HG03139 (cell line): ENCODE results near the gene G2E3.
"Not testable (repeated sequence)": the region's sequence is repeated elsewhere in the genome, so short reads cannot be mapped to it uniquely, and the experiment has no call there.

Source experiments
- ATAC-seq: cut with Tn5 transposase; IDR thresholded peaks from one replicate; pipeline ENCODE4 v1.9.1; 2021; ENCODE audit not compliant: unreplicated experiment

Gene G2E3

DNA sequence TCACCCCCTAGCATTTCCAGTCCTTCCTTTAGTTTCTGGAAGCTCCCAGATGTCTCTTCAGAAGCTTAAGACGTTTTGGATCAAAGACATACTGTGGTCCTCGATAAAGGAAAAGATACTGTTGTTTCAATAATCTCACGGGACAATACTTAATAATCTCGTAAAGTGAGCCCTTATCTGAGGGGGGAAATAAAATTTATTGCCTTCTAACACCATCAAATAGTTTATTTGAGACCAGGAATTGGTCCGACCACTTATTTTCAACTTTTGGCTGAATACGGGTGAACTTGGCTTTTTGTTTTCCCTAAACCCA is 640 bp upstream of the G2E3 start:
- ATAC-seq, result no peak

DNA sequence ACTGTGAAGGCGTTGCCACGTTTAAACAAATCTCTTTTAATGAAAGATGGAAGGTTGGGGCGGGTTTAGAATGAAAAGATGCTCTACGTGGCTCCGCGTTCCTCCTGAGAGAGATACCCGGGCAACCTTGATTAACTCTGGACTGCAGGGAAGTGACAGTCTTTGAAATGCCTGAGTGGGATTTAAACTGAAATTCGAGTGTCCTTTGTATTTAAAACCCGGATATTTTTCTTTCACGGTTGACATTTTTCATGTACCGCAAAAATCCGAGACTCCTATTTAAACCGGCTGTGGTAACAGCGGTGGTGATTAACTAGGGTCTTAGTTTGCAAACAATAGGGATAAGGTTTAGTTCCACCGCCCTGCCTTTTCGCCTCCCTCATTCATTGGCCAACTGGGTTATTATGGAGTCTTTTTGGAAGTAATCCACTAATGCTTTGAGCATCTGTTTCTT is 707 bp downstream of the G2E3 start:
- ATAC-seq, result no peak

DNA sequence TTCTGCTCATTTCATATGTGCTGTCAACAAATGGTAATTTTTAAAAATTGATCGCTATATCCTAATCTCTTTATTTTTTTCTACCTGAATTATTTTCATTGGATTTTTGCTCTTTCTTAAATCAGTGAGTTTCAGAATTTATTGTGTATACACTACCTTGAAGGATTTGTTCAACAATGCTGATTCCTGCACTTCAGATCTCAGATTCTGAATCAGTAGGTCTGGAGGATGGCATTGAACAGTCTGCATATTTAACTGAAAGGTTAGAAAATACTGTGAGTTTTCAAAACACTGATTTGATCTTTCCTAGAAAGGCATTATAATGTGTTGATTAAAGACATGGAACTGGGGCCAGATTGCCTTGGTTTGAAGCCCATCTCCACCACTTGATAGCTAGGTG is 1.6 kb downstream of the G2E3 start:
- ATAC-seq, result no peak

DNA sequence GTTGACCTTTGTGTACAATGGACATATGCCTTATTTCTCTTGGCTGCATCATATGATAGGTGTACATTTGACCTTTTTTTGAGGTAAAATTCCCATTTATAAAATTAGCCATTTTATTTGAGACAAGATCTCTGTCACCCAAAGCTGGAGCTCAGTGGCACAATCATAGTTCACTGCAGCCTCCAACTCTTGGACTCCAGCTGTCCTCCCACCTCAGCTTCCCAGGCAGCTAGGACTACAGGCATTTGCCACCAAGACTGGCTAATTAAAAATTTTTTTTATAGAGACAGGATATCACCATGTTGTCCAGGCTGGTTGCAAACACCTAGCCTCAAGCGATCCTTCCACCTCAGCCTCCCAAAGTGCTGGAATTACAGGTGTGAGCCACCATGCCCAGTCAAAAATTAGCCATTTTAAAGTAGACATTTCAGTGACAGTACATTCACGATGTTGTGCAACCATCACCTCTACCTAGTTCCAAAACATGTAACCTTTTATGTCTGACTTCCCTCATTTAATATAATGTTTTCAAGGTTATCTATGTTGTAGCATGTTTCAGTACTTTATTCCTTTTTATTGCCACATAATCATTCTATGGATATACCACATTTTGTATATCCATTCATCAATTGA is 5.4 kb downstream of the G2E3 start:
- no peak for ATAC-seq

DNA sequence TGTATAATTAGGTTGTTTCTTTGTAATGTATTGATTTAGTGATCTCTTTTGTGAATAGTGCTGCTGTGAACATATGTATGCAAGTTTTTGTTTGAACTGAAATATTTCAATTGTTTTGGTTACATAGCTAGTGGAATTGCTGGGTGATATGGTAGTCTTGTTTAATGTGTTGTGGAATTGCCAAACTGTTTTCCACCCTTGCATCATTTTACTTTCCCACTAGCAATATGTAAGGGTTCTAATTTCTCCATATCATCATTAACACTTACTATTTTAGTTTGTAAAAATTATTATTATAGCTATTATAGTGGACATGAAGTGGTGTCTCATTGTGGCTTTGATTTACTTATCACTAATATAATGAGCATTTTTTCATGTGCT is 5.9 kb downstream of the G2E3 start:
- ATAC-seq, result no peak

DNA sequence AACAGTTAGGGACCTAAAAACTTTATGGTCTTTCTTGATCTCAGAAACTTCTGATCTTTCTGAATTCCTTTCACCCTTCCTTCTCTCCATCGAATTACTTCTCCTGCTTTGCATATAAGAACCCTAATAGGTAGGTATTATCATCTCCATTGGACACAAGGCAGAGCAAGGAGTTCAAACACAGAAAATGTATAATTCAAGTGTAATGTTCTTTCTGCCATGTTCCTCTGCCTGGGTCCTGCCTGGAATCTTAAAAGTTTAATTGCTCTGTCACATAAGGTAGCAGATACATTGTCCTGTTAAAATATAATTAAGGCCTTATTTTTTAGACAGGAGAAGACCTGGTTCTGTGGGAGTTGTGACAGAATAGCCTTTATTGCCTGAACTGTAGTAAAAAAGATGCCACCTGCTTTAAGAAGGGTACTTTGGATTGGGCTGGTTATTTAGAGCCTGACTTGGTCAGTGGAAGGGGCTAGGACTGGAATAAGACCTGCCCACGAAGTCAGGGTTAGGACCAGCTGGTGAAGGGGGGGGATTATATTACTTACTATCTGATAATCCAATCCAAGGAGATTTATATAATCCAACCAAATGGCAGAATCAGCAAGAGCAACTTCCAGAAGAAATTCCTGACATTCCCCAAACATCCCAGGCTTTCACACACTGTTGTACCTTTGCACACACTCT is 10.4 kb downstream of the G2E3 start:
- no peak for ATAC-seq

DNA sequence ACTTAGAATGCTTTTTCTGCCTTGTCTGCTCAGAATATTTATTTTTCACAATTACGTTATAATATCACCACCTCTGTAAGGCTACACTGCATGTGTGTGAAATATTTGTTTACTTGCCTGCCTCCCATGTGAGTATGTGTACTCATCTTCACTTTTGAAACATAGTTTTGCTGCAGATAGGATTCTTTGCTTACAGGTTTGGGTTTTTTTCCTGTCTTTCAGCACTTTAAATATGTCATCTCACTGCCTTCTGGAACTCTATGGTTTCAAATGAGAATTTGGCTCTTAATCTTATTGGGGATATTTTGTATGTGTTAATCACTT is 10.9 kb downstream of the G2E3 start:
- no peak for ATAC-seq

DNA sequence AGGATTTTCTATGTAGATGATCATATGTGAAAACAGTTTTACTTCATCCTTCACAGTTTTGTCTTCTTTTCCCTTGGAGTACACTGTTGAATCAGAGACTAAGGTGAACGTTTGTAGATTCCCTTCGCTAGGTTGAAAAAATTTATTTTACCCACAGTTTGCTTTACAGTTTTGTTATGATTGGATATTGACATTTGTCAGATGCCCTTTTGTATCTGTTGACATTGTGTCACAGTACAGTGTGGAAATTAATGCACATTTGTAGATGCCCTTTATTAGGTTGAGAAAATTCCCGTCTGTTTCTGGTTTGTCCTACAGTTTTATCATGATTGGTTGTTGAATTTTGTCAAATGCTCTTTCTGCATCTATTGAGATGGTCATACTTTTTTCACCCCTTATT is 13.3 kb downstream of the G2E3 start:
- ATAC-seq, result no peak

DNA sequence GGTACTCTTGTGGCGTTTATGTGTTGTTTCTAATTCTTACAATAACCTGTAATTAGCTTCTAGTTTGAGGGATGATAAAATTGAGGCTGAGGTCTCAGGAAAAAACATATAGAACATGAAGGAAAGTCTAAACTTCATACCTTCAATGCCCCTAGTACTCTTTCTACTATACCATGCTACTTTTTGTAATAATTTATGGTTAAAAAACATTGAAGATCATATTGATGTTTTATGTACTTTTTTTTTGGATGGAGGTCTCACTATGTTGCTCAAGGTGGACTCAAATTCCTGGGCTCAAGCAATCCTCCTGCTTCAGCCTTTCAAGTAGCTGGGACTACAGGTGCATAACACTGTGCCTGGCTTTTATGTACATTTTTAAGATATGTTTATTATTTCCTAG is 13.8 kb downstream of the G2E3 start:
- no peak for ATAC-seq

DNA sequence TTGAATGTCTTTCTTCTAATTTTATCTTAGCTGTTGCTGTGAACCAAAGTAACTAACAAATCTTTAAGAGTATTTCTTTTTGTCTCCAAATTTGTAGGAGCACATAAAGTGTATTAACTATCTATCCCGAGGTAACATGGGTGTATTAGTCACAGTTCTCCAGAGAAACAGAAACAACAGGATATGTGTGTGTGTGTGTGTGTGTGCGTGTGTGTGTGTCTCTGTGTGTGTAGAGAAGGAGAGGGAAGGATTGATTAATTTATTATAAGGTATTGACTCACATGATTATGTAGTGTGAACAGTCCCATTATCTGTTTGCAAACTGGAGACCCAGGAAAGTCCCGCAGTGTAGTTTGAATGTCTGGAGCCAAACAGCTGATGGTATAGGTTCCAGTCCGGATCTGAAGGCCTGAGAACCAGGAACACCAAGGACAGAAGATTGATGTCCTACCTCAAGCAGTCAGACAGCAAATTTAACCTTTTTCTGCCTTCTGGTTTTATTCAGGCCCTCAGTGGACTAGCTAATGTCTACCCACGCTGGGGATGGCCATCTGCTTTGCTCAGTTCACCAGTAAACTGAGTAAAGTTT is 14.4 kb downstream of the G2E3 start:
- no peak for ATAC-seq

DNA sequence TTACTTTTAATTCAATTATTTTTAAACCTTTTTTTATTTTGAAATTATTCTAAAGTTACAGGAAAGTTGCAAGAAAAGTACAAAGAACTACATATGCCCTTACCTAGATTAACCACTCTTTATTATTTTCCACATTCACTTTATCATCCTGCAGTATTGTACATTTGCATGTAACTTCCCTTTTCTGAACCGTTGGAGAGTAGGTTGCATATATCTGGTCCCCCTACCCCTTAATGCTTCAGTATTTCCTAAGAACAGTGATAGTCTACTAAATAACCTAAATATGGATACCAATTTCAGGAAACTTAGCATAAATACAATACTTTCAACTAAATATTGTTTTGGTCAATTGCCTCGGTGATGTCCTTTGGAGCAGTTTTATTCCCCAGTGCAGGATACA is 15.0 kb downstream of the G2E3 start:
- no peak for ATAC-seq

DNA sequence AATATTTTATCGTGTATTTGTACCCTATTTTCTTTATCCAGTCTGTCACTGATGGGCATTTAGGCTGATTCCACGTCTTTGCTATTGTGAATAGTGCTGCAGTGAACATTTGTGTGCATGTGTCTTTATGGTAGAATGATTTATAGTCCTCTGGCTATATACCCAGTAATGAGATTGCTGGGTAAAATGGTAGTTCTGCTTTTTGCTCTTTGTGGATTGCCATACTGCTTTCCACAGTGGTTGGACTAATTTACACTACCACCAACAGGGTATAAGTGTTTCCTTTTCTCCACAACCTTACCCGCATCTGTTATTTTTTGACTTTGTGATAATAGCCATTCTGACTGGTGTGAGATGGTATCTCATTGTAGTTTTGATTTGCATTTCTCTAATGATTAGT is 15.8 kb downstream of the G2E3 start:
- not testable (repeated sequence) for ATAC-seq

DNA sequence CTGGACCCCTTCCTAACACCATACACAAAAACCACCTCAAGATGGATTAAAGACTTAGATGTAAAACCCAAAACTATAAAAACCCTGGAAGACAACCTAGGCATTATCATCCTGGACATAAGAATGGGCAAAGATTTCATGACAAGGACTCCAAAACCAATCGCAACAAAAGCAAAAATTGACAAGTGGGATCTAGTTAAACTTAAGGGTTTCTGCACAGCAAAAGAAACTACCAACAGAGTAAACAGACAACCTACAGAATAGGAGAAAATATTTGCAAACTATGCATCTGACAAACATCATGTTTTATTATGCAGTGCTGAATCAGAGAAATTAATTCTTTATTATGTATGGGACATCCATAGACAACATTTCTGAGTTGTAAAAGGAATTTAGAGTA is 17.4 kb downstream of the G2E3 start:
- not testable (repeated sequence) for ATAC-seq

DNA sequence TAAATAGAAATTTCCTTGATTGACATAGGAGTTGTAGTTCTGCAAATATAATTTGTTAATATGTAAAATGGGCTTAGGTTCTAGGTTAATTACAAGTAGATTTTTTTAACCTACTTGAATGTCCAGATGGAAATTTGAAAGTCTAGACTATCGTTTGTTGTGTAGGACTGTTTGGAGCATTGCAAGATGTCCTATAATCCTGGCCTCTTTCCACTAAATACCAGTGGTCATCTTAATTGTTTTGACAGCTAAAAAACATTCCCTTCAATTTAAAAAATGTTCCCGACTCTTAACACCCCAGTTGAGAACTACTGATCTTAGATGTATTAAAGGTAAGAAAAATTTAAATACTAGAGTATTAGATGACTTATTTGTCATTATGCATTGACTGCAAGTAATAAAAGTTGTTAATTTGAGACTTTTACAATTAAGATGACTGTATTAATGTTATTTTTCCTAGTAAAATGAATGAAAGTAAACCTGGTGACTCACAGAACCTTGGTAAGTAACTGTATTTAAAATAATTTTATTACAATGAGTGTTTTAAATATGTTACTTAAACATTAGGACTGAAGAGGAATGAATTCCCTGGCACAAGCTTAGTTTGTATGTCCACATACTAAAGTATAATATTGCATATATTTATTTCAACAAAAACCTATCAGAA is 21.8 kb downstream of the G2E3 start:
- ATAC-seq, result no peak

DNA sequence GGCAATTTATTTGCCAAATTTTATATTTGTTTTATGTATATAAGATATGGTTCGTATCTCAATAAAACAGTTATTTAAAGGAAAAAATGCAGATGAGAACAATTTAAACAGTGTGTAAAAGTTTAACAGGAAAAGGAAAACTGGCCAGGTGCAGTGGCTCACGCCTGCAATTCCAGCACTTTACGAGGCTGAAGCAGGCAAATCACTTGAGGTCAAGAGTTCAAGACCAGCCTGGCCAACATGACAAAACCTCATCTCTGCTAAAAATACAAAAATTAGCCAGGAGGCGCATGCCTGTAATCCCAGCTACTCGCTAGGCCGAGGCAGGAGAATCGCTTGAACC is 22.3 kb downstream of the G2E3 start:
- no peak for ATAC-seq

DNA sequence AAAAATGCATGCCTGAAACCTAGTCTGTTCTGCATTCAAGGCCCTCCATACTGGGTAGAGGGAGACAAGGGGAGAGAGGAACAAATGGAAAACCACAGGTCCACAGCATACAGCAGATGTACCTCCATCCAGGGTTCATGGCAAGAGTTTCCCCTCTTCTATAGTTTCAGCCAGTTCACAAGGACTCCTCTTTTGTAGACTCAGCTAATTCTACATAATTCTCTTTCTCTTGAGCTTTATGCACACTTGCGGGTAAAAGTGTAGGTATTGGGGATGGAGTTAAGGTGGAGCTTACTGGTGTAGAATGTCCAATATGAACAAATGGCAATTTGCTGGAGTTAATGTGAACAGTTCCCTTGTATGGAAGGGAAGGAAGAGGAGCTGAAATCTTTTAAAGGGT is 23.4 kb downstream of the G2E3 start:
- ATAC-seq, result no peak

DNA sequence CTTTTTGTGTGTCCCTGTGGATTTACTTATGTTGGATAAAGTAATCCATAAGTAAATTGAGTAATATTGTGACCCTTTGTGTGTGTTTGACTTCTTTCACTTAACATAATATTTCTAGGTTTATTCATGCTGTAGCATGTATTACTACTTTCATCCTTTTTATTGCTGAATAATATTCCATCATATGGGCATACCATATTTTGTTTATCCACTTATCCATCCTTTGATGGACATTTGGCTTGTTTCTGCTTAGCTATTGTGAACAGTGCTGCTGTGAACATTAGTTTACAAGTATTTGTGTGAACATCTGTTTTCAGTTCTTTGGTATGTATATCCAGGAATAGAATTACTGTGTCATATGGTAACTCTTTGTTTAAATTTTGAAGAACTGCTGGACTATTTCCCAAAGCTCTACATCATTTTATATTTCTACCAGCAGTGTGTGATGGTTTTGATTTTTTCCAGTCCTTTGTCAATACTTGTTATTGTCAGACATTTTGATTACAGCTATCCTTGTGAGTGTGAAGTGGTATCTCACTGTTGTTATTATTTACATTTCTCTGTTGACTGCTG is 25.2 kb downstream of the G2E3 start:
- ATAC-seq, result no peak

DNA sequence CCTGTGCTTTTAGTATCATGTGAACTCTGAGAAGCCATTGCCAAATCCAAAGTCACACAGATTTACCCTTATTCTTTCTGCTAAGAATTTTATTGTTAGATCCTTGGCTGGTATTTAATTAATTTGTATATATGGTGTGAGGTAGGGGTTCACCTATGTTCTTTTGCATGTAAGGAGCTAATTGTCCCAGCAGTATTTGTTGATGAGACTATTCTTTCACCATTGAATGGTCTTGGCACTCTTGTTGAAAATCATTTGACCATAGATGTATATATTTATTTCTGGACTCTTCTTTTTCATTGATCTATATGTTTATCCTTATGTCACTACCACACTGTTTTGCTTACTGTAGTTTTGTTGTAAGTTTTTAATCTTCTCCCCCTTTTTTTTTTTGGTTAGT is 26.2 kb downstream of the G2E3 start:
- ATAC-seq, result no peak

DNA sequence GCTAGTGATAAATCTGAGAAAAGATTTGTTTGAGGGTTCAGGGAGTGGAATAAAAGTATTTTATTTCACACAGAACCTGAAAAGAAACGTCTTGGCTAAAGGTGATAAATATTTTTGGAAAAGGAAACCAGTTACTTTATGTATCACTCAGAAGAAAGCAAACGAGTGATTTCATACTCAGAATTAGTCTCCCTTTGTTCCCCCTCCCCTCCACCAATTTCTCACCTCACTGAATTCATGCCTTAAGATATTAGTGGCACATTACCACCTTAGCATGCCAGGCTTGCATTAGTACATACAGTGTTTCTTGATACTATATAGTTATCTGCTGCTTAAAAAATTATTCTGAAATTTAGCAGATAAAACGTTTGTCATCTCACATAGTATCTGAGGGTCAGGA is 28.2 kb downstream of the G2E3 start:
- ATAC-seq, result no peak

DNA sequence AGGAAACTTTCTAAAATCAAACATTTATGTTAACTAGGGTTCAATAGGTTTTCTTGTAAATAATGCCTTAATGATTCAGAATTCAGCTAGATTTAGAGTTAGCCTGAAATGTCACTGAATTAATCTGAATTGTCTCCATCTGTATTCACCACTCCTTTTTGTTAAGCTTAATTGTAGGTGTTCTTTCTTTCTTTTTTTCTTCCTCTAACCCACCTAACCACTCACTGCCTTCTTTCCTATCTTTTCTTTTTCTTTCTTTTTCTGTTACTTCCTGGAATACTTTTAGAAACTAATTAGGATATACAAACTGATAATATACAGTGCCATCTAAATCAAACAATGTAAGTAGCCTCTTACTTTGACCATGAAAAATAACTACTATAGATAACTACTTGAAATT is 29.9 kb downstream of the G2E3 start:
- ATAC-seq, result no peak

DNA sequence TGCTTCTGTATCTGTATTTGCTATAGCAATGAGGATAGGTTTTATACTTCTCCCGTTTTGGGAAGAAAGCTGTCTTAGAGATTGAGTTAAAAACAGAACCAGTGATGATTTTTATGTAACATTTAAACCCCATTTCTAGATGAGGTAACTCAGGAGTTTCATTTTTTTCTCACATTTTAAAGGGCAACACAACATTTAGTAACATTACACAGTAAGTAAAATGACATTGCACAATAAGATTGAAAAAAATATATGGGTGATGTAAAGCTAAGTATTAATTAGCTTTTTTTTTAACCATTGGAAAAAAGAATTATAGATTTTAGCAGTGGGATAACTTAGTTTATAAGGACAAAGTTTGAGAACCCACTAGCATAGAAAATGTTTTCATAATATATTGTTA is 38.0 kb downstream of the G2E3 start:
- no peak for ATAC-seq

DNA sequence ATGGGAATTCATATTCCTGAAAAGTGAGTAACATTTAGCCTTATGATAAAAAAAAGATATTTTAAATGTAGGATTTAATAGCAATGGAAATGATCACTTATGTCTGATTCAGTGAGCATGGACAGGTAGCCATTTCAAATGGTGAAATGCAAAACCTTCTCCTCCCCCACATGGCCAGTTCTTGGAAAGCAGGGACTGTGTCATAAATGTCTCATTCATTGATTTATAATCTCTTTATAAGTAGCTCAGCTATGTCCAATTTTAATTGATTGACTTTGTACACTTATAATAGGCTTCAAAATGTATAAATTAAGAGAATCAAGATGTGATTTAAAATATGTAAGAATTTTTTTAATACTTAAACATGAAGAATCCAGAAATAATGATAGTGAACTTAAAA is 38.5 kb downstream of the G2E3 start:
- ATAC-seq, result no peak
